ENCODE data around the gene EPHA4.

The EPHA4 gene

DNA sequence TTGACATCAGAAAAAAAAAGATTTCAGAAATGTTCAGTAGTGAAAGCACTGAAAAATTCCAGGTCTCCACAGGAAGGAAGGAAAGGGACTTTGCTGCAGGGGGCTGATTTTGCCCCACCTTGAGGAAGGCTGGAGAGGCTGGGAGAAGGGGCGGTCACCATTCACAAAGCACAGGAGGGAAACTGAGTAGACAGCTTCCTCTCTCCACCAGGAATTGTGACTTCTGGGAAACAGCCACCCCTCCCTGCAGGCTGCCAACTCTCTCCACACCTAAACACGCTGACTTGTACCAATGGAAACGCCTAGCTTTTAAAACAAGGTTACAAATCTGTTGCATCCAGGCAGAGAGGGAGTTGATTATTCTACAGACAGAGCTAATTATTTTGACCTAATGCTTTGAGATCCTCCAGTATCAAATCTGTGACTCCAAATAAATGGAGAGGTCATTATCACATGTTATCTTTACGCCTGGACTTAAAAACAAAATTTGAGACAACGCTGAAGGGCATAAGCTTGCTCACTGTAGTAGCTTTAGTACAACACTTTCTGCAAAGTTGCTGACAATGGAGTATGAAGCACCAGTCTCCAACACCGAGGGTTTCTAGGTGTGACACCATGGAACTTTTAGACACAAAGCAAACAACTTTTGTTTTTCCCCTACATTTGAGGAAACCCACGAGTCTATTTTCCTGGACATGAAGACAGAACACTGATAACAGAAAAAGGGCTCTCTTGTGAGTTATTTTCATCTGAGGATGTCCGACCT lies 42.7 kb downstream of the EPHA4 start:
- H3K27ac ChIP-seq (ENCODE audit: low read depth, low read length) = no peak overlapping the region

DNA sequence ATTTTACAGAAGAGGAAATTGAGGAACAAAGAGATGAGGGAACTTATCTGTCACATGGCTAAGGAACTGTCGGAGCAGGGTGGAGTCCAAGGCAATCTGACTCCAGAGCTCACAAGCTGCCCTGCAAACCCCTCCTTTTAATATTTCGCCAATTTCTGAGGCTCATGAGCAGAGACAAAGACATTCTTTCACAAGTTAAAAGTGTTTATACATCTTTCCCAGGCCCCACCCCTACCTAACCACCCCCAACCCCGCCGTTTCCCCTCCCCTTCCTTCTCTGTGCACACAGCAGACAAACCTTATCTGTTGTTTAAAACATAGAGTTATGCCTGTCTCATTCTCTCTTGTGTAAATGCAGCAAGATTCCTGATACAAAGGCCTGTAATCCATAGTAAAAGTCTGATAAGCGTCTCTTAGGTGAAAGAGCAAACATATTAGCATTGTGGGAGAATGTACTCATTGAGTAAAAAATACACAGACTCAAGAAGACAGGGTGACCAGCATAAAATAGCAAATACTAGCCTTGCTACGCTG lies 44.3 kb downstream of the EPHA4 start:
- H3K27ac ChIP-seq (ENCODE audit: low read depth, low read length) = no peak overlapping the region
- no peaks in the 10 kb centered on the region for H3K9me3 ChIP-seq (ENCODE audit: control insufficient read depth in 1 of 2, low read length in 2 of 2)
- no peak overlapping the region for H3K9ac ChIP-seq (ENCODE audit: low read depth in 1 of 2, low read length in 2 of 2)
- no peaks in the 10 kb centered on the region for H3K36me3 ChIP-seq (ENCODE audit: control insufficient read depth in 1 of 2, insufficient read depth in 2 of 2, low read length in 2 of 2)
- no peak overlapping the region for H3K4me3 ChIP-seq (ENCODE audit: low read depth in 1 of 2, low read length in 2 of 2)
- H3K4me1 ChIP-seq (ENCODE audit: control insufficient read depth in 1 of 2, insufficient read depth in 2 of 2, low read length in 2 of 2) = peaks cover 0 to 19% of the 10 kb centered on the region in 2 donors
- H3K27me3 ChIP-seq (ENCODE audit: control insufficient read depth in 1 of 2, insufficient read depth in 2 of 2, low read length in 2 of 2) = no peaks in the 10 kb centered on the region

More for the DNA sequence above, 42.7 kb downstream of the EPHA4 start:
- Histone ChIP-seq H3K9ac (ENCODE audit: low read depth in 1 of 2, low read length in 2 of 2) (no peak overlapping the region), H3K27me3 (ENCODE audit: control insufficient read depth in 1 of 2, insufficient read depth in 2 of 2, low read length in 2 of 2) (no peaks in the 10 kb centered on the region), H3K4me1 (ENCODE audit: control insufficient read depth in 1 of 2, insufficient read depth in 2 of 2, low read length in 2 of 2) (peaks cover 0 to 19% of the 10 kb centered on the region in 2 donors), H3K4me3 (ENCODE audit: low read depth in 1 of 2, low read length in 2 of 2) (no peak overlapping the region), H3K9me3 (ENCODE audit: control insufficient read depth in 1 of 2, low read length in 2 of 2) (no peaks in the 10 kb centered on the region), H3K36me3 (ENCODE audit: control insufficient read depth in 1 of 2, insufficient read depth in 2 of 2, low read length in 2 of 2) (no peaks in the 10 kb centered on the region)

DNA sequence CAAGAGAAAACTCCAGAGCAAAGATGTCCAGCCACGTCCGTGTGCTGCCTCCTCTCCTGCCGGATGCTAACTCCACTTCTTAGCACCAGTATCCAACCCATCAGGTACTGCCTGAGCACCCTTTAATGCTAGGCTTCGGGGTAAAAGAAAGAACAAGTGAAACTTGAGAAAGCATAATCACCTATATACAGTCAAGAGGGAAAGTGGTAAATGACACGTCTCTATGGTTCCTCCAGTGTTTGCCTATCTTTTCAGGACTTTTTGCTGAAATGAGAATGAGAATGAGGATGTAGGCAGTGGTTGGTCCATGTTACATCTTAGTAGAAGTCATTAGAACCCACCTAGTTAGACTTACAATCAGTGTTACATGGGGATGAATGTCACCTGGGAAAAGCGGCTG lies 47.9 kb downstream of the EPHA4 start:
- H3K9me3 ChIP-seq (ENCODE audit: control insufficient read depth in 1 of 2, low read length in 2 of 2) = no peaks in the 10 kb centered on the region
- H3K36me3 ChIP-seq (ENCODE audit: control insufficient read depth in 1 of 2, insufficient read depth in 2 of 2, low read length in 2 of 2) = no peaks in the 10 kb centered on the region
- no peak overlapping the region for H3K9ac ChIP-seq (ENCODE audit: low read depth in 1 of 2, low read length in 2 of 2)
- no peak overlapping the region for H3K4me3 ChIP-seq (ENCODE audit: low read depth in 1 of 2, low read length in 2 of 2)
- H3K27me3 ChIP-seq (ENCODE audit: control insufficient read depth in 1 of 2, insufficient read depth in 2 of 2, low read length in 2 of 2) = no peaks in the 10 kb centered on the region
- H3K27ac ChIP-seq (ENCODE audit: low read depth, low read length) = no peak overlapping the region
- H3K4me1 ChIP-seq (ENCODE audit: control insufficient read depth in 1 of 2, insufficient read depth in 2 of 2, low read length in 2 of 2) = peaks cover 0 to 14% of the 10 kb centered on the region in 2 donors

DNA sequence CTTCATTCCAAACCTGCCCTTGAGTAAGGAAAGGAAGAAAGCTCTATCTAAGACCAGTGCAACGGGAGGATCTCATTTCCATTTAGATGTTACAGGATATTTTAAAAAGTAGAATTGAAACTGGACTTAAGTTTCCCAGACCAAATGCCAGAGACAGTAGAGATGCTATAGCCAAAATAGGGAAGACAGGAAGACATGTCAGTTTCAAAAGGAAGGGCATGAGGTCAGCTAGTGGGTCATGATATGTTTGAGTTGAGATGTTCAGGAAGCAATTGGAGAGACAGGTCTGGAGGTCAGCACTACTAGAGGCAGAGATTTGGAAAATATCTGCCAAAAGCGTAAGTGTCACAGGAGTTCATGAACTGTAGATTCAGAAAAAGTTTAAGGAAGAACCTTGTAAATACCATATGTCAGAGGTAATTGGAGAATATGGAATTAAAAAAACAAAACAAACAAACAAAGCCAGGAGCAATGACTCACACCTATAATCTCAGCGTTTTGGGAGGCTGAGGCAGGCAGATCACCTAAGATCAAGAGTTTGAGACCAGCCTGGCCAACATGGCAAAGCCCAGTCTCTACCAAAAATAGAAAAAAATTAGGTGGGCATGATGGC lies 50.8 kb downstream of the EPHA4 start:
- Histone ChIP-seq H3K27ac (ENCODE audit: low read depth, low read length) (no peak overlapping the region), H3K36me3 (ENCODE audit: control insufficient read depth in 1 of 2, insufficient read depth in 2 of 2, low read length in 2 of 2) (no peaks in the 10 kb centered on the region), H3K4me3 (ENCODE audit: low read depth in 1 of 2, low read length in 2 of 2) (no peak overlapping the region), H3K4me1 (ENCODE audit: control insufficient read depth in 1 of 2, insufficient read depth in 2 of 2, low read length in 2 of 2) (peaks cover 12 to 23% of the 10 kb centered on the region in 2 donors), H3K9ac (ENCODE audit: low read depth in 1 of 2, low read length in 2 of 2) (no peak overlapping the region), H3K27me3 (ENCODE audit: control insufficient read depth in 1 of 2, insufficient read depth in 2 of 2, low read length in 2 of 2) (no peaks in the 10 kb centered on the region), H3K9me3 (ENCODE audit: control insufficient read depth in 1 of 2, low read length in 2 of 2) (no peaks in the 10 kb centered on the region)

DNA sequence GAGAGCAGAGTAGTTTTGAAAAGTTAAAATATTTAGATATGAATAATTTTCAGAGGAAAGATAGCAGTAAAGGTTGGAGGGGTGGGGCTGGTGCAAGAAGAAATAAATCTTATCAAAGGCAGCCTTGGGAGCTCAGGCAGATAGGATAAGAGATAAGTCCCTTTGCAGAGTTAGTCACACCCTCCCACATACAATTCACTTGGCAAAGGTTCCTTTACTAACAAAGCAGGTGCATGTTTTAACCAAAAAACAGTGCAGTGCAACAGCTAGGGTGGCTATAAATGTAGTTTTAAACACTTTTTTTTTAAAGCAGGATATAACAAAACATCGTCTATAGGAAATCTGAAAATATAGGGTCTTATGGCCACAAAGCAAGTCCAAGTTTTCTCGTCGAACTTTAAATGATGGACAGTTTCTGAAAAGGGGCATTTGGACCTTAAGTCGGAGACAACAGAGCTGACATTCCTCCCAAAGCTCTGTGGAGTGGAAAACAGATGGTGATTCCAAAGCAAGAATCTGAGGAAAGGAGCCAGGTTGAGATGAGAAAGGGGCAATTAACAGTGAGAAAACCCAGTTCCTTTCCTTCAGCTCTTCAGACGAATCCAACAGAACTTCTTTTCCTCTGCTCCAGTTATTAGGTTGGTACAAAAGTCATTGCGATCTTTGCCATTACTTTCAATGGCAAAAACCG lies 53.0 kb downstream of the EPHA4 start:
- Histone ChIP-seq H3K36me3 (ENCODE audit: control insufficient read depth in 1 of 2, insufficient read depth in 2 of 2, low read length in 2 of 2) (no peaks in the 10 kb centered on the region), H3K4me3 (ENCODE audit: low read depth in 1 of 2, low read length in 2 of 2) (no peak overlapping the region), H3K27me3 (ENCODE audit: control insufficient read depth in 1 of 2, insufficient read depth in 2 of 2, low read length in 2 of 2) (no peaks in the 10 kb centered on the region), H3K27ac (ENCODE audit: low read depth, low read length) (no peak overlapping the region), H3K9ac (ENCODE audit: low read depth in 1 of 2, low read length in 2 of 2) (no peak overlapping the region), H3K9me3 (ENCODE audit: control insufficient read depth in 1 of 2, low read length in 2 of 2) (no peaks in the 10 kb centered on the region), H3K4me1 (ENCODE audit: control insufficient read depth in 1 of 2, insufficient read depth in 2 of 2, low read length in 2 of 2) (peaks cover 12 to 23% of the 10 kb centered on the region in 2 donors)

DNA sequence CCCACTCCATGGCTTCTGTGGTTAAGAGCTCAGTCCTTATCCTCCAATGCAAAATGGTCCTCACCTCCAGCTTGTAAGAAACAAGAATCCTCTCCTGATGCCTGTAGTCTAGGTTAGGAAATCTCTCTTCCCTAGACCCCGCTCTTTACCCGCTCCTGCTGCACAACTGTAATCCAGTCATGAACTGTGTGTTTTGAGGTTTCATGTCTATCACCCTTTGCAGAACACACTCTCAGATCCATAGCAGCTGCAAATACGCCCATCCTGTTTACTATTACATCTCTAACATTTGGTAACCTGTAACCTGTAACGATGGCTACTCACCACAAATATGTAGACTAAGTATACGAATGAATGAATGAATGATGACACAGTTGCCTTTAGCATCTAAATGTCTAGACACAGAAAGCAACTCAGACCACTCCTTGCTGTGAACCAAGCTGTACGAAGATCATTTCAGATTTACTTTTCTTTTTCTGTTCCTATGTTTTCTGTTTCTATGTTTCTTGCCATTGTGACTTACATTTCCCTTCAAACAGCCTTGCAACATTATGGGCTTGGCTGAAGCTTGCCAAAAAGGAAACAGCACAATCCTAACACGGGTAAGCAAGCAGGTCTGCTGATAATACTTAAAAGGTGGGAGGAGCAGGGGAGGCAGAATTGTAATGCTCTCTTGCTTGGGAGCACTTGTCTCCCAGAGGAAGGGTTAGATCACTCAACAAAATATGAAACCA lies 53.7 kb downstream of the EPHA4 start:
- Histone ChIP-seq H3K4me3 (ENCODE audit: low read depth in 1 of 2, low read length in 2 of 2) (no peak overlapping the region), H3K27ac (ENCODE audit: low read depth, low read length) (no peak overlapping the region)

DNA sequence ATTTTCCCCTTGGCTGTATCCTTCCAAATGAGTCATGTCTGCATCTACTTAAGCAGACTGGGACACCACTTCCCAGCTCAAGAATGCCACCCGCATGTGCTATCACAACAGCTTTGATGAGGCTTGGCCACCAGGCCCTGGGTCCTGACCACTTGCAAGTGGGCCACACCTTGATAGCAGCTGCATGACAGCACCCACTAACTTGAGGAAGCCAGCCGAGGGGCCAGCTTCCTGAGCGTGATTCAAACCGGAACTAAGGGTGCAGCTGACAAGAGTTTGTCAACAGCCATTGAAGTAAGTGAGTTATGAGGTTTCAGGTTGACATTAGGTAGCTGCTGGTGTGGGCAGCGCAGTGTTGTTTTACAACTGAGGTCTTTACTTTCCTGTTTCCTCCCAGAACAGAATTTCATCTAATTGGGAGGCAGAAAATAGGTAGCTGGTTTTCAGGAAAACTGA lies 54.4 kb downstream of the EPHA4 start:
- Histone ChIP-seq H3K9me3 (ENCODE audit: control insufficient read depth in 1 of 2, low read length in 2 of 2) (no peaks in the 10 kb centered on the region), H3K27me3 (ENCODE audit: control insufficient read depth in 1 of 2, insufficient read depth in 2 of 2, low read length in 2 of 2) (no peaks in the 10 kb centered on the region), H3K27ac (ENCODE audit: low read depth, low read length) (no peak overlapping the region), H3K9ac (ENCODE audit: low read depth in 1 of 2, low read length in 2 of 2) (no peak overlapping the region), H3K4me1 (ENCODE audit: control insufficient read depth in 1 of 2, insufficient read depth in 2 of 2, low read length in 2 of 2) (peaks cover 12 to 23% of the 10 kb centered on the region in 2 donors), H3K36me3 (ENCODE audit: control insufficient read depth in 1 of 2, insufficient read depth in 2 of 2, low read length in 2 of 2) (no peaks in the 10 kb centered on the region), H3K4me3 (ENCODE audit: low read depth in 1 of 2, low read length in 2 of 2) (no peak overlapping the region)

More for the DNA sequence above, 53.7 kb downstream of the EPHA4 start:
- Histone ChIP-seq H3K4me1 (ENCODE audit: control insufficient read depth in 1 of 2, insufficient read depth in 2 of 2, low read length in 2 of 2) (peaks cover 12 to 23% of the 10 kb centered on the region in 2 donors), H3K36me3 (ENCODE audit: control insufficient read depth in 1 of 2, insufficient read depth in 2 of 2, low read length in 2 of 2) (no peaks in the 10 kb centered on the region), H3K27me3 (ENCODE audit: control insufficient read depth in 1 of 2, insufficient read depth in 2 of 2, low read length in 2 of 2) (no peaks in the 10 kb centered on the region), H3K9ac (ENCODE audit: low read depth in 1 of 2, low read length in 2 of 2) (no peak overlapping the region), H3K9me3 (ENCODE audit: control insufficient read depth in 1 of 2, low read length in 2 of 2) (no peaks in the 10 kb centered on the region)

DNA sequence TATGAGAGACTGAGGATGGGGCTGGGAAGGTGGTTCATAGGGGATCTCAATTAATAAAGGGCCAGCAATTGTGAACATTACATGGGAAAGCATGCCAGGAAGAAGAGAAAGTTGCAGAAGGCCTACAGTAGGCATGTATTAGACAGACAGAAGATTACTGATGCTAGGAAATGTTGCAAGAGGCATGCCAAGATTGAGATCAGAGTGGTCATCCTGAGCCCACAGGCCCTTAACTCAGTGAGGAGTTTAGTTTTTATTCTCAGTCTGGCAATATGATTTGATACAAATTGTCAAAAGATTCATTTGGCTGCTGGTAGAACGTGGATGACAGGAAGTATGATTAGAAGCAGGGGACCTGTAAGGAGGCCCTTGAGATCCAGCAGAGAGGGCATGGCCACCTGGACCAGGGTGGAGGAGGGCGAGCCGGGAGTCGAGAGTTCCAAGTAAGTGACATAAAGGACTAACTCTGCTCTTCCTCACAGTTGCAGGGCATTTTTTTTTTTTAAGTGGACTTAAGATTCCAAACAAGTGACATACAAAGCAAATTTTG lies 54.9 kb downstream of the EPHA4 start:
- H3K9me3 ChIP-seq (ENCODE audit: control insufficient read depth in 1 of 2, low read length in 2 of 2) = no peaks in the 10 kb centered on the region
- H3K9ac ChIP-seq (ENCODE audit: low read depth in 1 of 2, low read length in 2 of 2) = no peak overlapping the region
- H3K27ac ChIP-seq (ENCODE audit: low read depth, low read length) = no peak overlapping the region
- H3K4me3 ChIP-seq (ENCODE audit: low read depth in 1 of 2, low read length in 2 of 2) = no peak overlapping the region
- no peaks in the 10 kb centered on the region for H3K27me3 ChIP-seq (ENCODE audit: control insufficient read depth in 1 of 2, insufficient read depth in 2 of 2, low read length in 2 of 2)
- peaks cover 12 to 23% of the 10 kb centered on the region in 2 donors for H3K4me1 ChIP-seq (ENCODE audit: control insufficient read depth in 1 of 2, insufficient read depth in 2 of 2, low read length in 2 of 2)
- no peaks in the 10 kb centered on the region for H3K36me3 ChIP-seq (ENCODE audit: control insufficient read depth in 1 of 2, insufficient read depth in 2 of 2, low read length in 2 of 2)

DNA sequence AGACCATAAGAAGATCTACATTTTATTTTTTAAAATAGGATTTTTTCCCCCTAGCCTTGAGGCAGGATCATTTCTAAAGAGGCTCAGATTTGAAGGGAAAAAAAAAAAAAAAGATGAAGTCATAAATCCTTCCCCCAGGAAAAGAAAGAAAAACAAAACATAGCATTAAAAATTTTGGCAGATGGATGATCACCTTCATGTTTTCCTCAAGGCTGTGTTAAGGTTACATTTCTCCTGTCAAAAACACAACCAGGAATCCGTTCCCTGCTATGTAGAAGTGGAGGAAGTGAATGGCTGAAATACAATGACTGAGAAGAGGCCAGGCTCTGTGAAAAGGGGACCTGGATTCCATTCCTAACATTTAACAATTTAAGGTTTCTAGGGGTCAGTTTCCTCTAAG lies 56.2 kb downstream of the EPHA4 start:
- Histone ChIP-seq H3K9me3 (ENCODE audit: control insufficient read depth in 1 of 2, low read length in 2 of 2) (no peaks in the 10 kb centered on the region), H3K27me3 (ENCODE audit: control insufficient read depth in 1 of 2, insufficient read depth in 2 of 2, low read length in 2 of 2) (no peaks in the 10 kb centered on the region), H3K36me3 (ENCODE audit: control insufficient read depth in 1 of 2, insufficient read depth in 2 of 2, low read length in 2 of 2) (no peaks in the 10 kb centered on the region), H3K4me3 (ENCODE audit: low read depth in 1 of 2, low read length in 2 of 2) (no peak overlapping the region), H3K27ac (ENCODE audit: low read depth, low read length) (no peak overlapping the region), H3K4me1 (ENCODE audit: control insufficient read depth in 1 of 2, insufficient read depth in 2 of 2, low read length in 2 of 2) (peaks cover 12 to 23% of the 10 kb centered on the region in 2 donors), H3K9ac (ENCODE audit: low read depth in 1 of 2, low read length in 2 of 2) (no peak overlapping the region)
